Measurements from ENCODE around the gene OTOP1.

DNA sequence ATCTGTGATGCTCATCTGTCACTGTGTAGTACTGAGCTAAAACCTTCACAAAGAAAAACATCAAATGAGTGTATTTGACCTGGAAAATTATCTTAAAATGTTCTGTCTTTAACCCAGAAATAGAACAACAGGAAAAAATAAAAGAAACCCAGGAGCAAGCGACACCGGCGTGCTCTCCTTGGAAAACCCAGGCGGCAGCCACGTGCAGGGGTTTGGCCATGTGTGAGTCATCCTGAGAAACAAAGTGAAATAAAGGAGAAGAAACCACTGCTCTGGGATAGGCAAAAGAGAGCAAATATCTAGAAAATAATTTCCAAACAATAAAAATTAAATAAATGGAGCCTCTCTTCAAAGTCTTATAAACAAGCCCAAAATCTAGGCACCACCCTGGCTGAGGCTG, 41.3 kb upstream of the OTOP1 start:
- TF ChIP-seq POLR2A (IDR thresholded peaks at IDR 0.05): no peak
- TF ChIP-seq, protein P1, sequence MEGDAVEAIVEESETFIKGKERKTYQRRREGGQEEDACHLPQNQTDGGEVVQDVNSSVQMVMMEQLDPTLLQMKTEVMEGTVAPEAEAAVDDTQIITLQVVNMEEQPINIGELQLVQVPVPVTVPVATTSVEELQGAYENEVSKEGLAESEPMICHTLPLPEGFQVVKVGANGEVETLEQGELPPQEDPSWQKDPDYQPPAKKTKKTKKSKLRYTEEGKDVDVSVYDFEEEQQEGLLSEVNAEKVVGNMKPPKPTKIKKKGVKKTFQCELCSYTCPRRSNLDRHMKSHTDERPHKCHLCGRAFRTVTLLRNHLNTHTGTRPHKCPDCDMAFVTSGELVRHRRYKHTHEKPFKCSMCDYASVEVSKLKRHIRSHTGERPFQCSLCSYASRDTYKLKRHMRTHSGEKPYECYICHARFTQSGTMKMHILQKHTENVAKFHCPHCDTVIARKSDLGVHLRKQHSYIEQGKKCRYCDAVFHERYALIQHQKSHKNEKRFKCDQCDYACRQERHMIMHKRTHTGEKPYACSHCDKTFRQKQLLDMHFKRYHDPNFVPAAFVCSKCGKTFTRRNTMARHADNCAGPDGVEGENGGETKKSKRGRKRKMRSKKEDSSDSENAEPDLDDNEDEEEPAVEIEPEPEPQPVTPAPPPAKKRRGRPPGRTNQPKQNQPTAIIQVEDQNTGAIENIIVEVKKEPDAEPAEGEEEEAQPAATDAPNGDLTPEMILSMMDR (IDR thresholded peaks at IDR 0.05): no peak

Data from Peyer's patch (tissue), 4 donors.